Esophagus squamous epithelium (tissue), 4 donors: Measurements from ENCODE around the gene AP2S1.

ENCODE experiments used
- CTCF ChIP-seq, 6 experiments: fragments of 450-650 bp in 4 of 6; fragments of 200-600 bp in 2 of 6; sonication (generic) in 2 of 6; IDR thresholded peaks; one replicate each; pipeline ENCODE4 v1.5.1; 2016 to 2019; ENCODE audit warnings: antibody characterized with exemption in 6 of 6, mild to moderate bottlenecking in 4 of 6, moderate library complexity in 4 of 6
- POLR2A ChIP-seq, 4 donors: fragments of 450-650 bp; IDR thresholded peaks; one replicate each; pipeline ENCODE4 v1.6.1; 2017; ENCODE audit warnings: antibody characterized with exemption in 4 of 4, mild to moderate bottlenecking in 4 of 4, moderate library complexity in 3 of 4

DNA sequence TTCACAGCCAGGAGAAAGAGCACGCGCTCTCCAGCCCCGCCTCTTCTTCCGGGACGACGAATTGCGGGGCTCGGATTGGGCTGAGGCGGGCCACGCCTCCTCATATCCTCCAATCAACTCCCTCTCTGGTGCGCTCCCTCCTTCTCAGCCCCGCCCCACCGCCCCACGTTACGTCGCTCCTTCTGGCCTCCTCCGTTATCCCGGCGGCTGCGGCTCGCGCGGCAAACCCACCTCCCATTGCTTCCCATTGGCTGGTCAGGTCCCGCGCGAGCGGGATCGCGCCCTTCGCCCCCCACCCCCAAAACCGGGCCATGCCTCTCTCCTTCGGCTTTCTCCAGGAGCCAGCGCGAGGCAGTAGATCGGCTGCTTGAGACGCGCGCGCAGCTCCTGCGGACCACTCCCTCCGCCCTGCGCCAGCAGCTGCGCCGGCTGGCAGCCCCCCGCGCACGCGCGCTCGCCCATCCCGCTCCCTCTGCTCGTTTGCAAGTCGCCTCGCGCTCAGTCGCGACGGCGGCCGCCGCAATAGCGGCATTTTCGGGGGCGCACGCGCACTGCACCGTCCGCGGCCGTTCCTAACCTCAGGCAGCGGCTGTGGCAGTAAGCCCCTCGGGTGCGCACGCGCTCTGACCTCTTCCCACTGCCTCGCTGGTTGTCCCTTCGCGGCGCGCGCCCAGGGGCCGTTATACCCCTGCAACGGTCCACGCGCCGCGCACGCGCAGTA, 9.6 kb upstream of the AP2S1 start:
- TF ChIP-seq CTCF (IDR thresholded peaks at IDR 0.05) (peak in 2 of 6 experiments; percentile 6 to 12), POLR2A (IDR thresholded peaks at IDR 0.05) (peak in 2 of 4 donors; percentile 74 to 85)
